ENCODE results near the gene TRMT2A. TPM values are rescaled to one million over a fixed set of nuclear protein-coding genes. Genes with fewer than 3 reads are reported as not detected.

Gene TRMT2A
- total and polyA plus RNA-seq, 2 of the 8 experiments (the other 6 are each of a cell fraction or from before 2014, with no cell fraction given): 44.9 to 50.3 TPM

DNA sequence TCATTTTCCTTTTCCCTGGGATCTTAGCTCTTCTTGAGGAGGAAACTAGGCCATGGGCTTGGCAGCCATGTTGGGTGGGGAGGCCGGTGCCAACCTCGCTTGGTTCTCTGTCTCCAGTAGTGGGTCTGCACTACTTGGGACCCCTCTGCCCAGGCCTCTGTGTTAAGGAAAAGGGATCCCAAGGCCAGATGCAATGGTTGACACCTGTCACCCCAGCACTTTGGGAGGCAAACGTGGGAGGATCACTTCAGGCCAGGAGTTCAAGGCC is 12.7 kb upstream of the TRMT2A start:
- H3K56ac ChIP-seq (replicated peaks; ENCODE audit: insufficient read length, low read depth, low read length): no peak overlapping the region
- H2BK12ac ChIP-seq (ENCODE audit: low read depth, low read length): no peak overlapping the region
- ChIA-PET POLR2A (ENCODE audit: partially characterized antibody) (interaction anchor here (0.9 to 8.3 kb wide), 13 partner anchors 8 to 155 kb away, joined by 3 to 223 read pairs (median 8); partner anchors contain the start of genes DGCR8, RANBP1 and TRMT2A), CTCF (ENCODE audit: partially characterized antibody) (interaction anchor here (0.6 to 2.6 kb wide), 8 partner anchors 8 to 166 kb away, joined by 3 to 18 read pairs (median 5); partner anchors contain the start of gene TRMT2A)
- no peak overlapping the region for H2BK120ac ChIP-seq (replicated peaks; ENCODE audit: low read depth, low read length)
- H2AK5ac ChIP-seq (ENCODE audit: low read depth, low read length): no peak overlapping the region
- no peak for DNase-seq (ENCODE audit: low read depth in 1 of 2, low spot score in 2 of 2)
- H3K9me3 ChIP-seq (ENCODE audit: insufficient read depth in 2 of 2, low read depth in 1 of 2, low read length in 1 of 2): no peaks in the 10 kb centered on the region
- H2AFZ ChIP-seq (ENCODE audit: low read length): no peak overlapping the region
- H2BK20ac ChIP-seq (ENCODE audit: low read length): no peak overlapping the region
- 0 out of 2 replicates have a peak overlapping the region, but pooled peaks have one; percentile 53 for H4K8ac ChIP-seq (ENCODE audit: extremely low read depth, insufficient read depth, low read length)
- H3K9ac ChIP-seq (replicated peaks in 1 of 4; ENCODE audit: extremely low read depth in 1 of 4, low read depth in 3 of 4, low read length in 3 of 4): no peak overlapping the region
- H2BK5ac ChIP-seq (ENCODE audit: low read depth, low read length): 0 out of 2 replicates have a peak overlapping the region, but pooled peaks have one; percentile 16
- H3K36me3 ChIP-seq (ENCODE audit: control insufficient read depth in 2 of 4, insufficient read depth in 4 of 4, low read length in 3 of 4): peaks cover 20 to 34% (median 22%) of the 10 kb centered on the region in 4 experiments; a peak in 7 of 8 replicates
- no peak overlapping the region for H3K23ac ChIP-seq (ENCODE audit: insufficient read length)
- no peak overlapping the region for H3K27ac ChIP-seq (ENCODE audit: low read depth, low read length)
- H3K18ac ChIP-seq (ENCODE audit: extremely low read depth, low read length): no peak overlapping the region
- peaks cover 0 to 12% of the 10 kb centered on the region in 2 experiments; a peak in 1 of 4 replicates for H3K79me2 ChIP-seq (ENCODE audit: control insufficient read depth in 1 of 2, insufficient read depth in 2 of 2, low read length in 2 of 2)
- TF ChIP-seq TAF1 (IDR thresholded peaks at IDR 0.05; ENCODE audit: low read depth, low read length): no peak
- peak; percentile 25; the same call in 1 of the 2 replicates for TF ChIP-seq YY1 (IDR thresholded peaks at IDR 0.05; ENCODE audit: low read depth, low read length)
- TF ChIP-seq EGR1 (IDR thresholded peaks at IDR 0.05; ENCODE audit: borderline replicate concordance, low read depth, low read length): no peak
- no peak for TF ChIP-seq GTF2F1 (IDR thresholded peaks at IDR 0.05; ENCODE audit: borderline replicate concordance, low read depth, low read length)
- H3K27me3 ChIP-seq (replicated peaks in 1 of 4; ENCODE audit: control insufficient read depth in 3 of 4, extremely low read depth in 1 of 4, insufficient read depth in 3 of 4, low read length in 3 of 4): no peaks in the 10 kb centered on the region; a peak in 2 of 7 replicates
- no peak overlapping the region for H3K4me2 ChIP-seq (ENCODE audit: insufficient read depth in 1 of 2, low read depth in 2 of 2, low read length in 2 of 2)
- 88% methylated on average over 3 of the region's 3 CpGs; no CpG with 5 or more reads in 1 of the 2 experiments for WGBS, 2 experiments (ENCODE audit: extremely low coverage in 1 of 2, insufficient coverage in 1 of 2, insufficient read length in 1 of 2, insufficient replicate concordance in 2 of 2, low coverage in 1 of 2, low lambda C conversion rate in 2 of 2, missing lambda C conversion rate in 1 of 2)
- peaks cover 7% of the 10 kb centered on the region; the same call in 1 of the 2 replicates for H3K23me2 ChIP-seq (ENCODE audit: low read depth, low read length)
- peaks cover 0 to 12% (median 7%) of the 10 kb centered on the region in 4 experiments; a peak in 4 of 7 replicates for H3K4me1 ChIP-seq (replicated peaks in 1 of 4; ENCODE audit: control insufficient read depth in 3 of 4, insufficient read depth in 4 of 4, low read length in 3 of 4)
- no peak overlapping the region for H4K91ac ChIP-seq (replicated peaks; ENCODE audit: insufficient read length, low read length)
- H3K14ac ChIP-seq (ENCODE audit: insufficient read length): no peak overlapping the region
- H3K4me3 ChIP-seq (ENCODE audit: extremely low read depth in 1 of 4, insufficient read depth in 2 of 4, low read depth in 3 of 4, low read length in 4 of 4): no peak overlapping the region
- H3K4ac ChIP-seq (replicated peaks; ENCODE audit: insufficient read length, low read depth, low read length): no peak overlapping the region
- H4K20me1 ChIP-seq (replicated peaks in 1 of 2; ENCODE audit: control insufficient read depth in 1 of 2, insufficient read depth in 2 of 2, low read length in 2 of 2): peaks cover 18 to 31% of the 10 kb centered on the region in 2 experiments
- no peaks in the 10 kb centered on the region; the same call in 1 of the 2 replicates for H3K79me1 ChIP-seq (ENCODE audit: low read depth, low read length)
- no peak overlapping the region for H4K5ac ChIP-seq (ENCODE audit: insufficient read length, low read depth, low read length)
- no peak overlapping the region for H2BK15ac ChIP-seq (ENCODE audit: low read length)
- no peak for FAIRE-seq
